Coronary artery (tissue), 2 donors: ENCODE data around the gene TOR3A.
"Not testable (repeated sequence)": the region's sequence is repeated elsewhere in the genome, so short reads cannot be mapped to it uniquely, and the experiment has no call there.

ENCODE experiments used
- DNase-seq: peaks from one replicate; pipeline ENCODE4 v3.0.0-alpha.2; 2017; ENCODE audit warnings: low spot score
- H3K27ac ChIP-seq, 2 donors: fragments of 200-600 bp; sonication (generic); one replicate each; pipeline ENCODE4 v1.5.1; 2016 to 2019
- H3K4me3 ChIP-seq: fragments of 200-600 bp; sonication (generic); 2 replicates; pipeline ENCODE4 v1.5.1; 2016; ENCODE audit warnings: mild to moderate bottlenecking, moderate library complexity
- CTCF ChIP-seq: fragments of 200-600 bp; sonication (generic); IDR thresholded peaks from one replicate; pipeline ENCODE4 v1.5.1; 2019; ENCODE audit warnings: antibody characterized with exemption

The TOR3A gene

GRCh38 chr1:179137617-179138255 is 55.9 kb downstream of the TOR3A start:
- Histone ChIP-seq H3K27ac (no peak overlapping the region), H3K4me3 (peak overlapping the region; percentile 9)
- no peak for DNase-seq
- no peak for TF ChIP-seq CTCF

- not testable (repeated sequence) for H3K27ac ChIP-seq, H3K4me3 ChIP-seq, DNase-seq
These were observed 56.9 kb downstream of the TOR3A start for GRCh38 chr1:179138755-179139154.

- H3K4me3 ChIP-seq, result peak overlapping the region; percentile 69
- no peak for DNase-seq
- TF ChIP-seq CTCF, result no peak
- peak overlapping the region; percentile 42 to 54 for H3K27ac ChIP-seq
These were observed 59.9 kb downstream of the TOR3A start for GRCh38 chr1:179141592-179142251.

GRCh38 chr1:179142889-179143299 is 61.0 kb downstream of the TOR3A start:
- DNase-seq, result no peak
- Histone ChIP-seq H3K27ac (peak overlapping the region; percentile 54 to 92), H3K4me3 (peak overlapping the region; percentile 69)
- no peak for TF ChIP-seq CTCF

GRCh38 chr1:179143322-179143721 is 61.5 kb downstream of the TOR3A start:
- no peak for DNase-seq
- peak overlapping the region; percentile 69 for H3K4me3 ChIP-seq
- peak overlapping the region; percentile 54 to 92 for H3K27ac ChIP-seq
- TF ChIP-seq CTCF, result no peak

GRCh38 chr1:179144626-179145025 is 62.8 kb downstream of the TOR3A start:
- no peak overlapping the region for H3K4me3 ChIP-seq
- DNase-seq, result no peak
- H3K27ac ChIP-seq, result no peak overlapping the region
- TF ChIP-seq CTCF, result no peak

- no peak for DNase-seq
- no peak for TF ChIP-seq CTCF
- H3K4me3 ChIP-seq, result no peak overlapping the region
- no peak overlapping the region for H3K27ac ChIP-seq
These were observed 63.7 kb downstream of the TOR3A start for GRCh38 chr1:179145521-179145920.
